Fibroblast of skin of left quadriceps (primary cell): ENCODE data around the gene PTTG1IP2.
A peak's percentile ranks its signal among the peaks of the same experiment; 100 is the strongest.
"Not testable (repeated sequence)": the region's sequence is repeated elsewhere in the genome, so short reads cannot be mapped to it uniquely, and the experiment has no call there.

Experiments
- DNase-seq, 2 experiments: peaks; one replicate each; pipeline ENCODE4 v3.0.0-alpha.2; 2013; ENCODE audit warnings: low read depth in 2 of 2

Gene PTTG1IP2

GRCh38 chr7:90469554-90469953 is at the start of gene PTTG1IP2:
Gene PTTG1IP2 (plus strand): TSS chr7:90469639. CDS start chr7:90469787, 148 bp downstream.
- no peak for DNase-seq

GRCh38 chr7:90421651-90422050 is 47.8 kb upstream of the PTTG1IP2 start:
- DNase-seq = no peak

DNA sequence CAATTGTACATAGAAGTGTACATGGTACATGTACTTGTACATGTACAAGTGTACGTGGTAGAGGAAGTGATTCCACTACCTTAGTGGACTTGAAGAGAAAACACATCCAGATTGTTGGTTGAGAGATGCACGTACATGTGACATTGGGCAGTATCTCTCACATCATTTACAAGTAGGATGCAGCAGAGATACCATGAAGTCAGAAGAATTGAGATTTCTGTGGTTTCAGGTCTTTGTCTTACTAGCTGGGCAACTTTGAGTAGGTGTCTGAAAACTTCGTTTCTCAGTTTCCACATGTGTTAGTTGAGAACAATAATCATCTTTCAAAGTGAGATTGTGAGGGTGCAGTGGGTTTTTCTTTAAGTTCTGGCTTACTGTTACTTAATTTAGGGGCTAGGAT is 44.7 kb upstream of the PTTG1IP2 start:
- no peak for DNase-seq

DNA sequence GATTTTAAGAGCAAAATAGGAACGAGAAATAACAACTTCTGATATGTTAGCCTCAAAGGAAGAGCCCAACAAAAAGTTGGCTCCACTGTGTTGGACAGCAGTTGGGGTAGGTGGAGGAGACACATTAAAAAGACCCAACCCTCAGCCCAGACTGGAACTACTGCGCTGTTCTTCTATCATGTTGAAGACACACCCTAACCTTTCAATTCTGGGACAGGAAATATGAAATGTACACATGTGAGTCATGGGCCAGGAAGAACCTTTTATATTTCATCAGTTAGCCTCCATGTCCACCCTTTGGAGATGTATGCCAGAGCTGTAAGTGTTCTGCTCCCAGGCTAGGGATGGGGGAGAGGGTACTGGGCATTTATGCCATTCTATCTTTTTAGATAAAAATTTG is 44.1 kb upstream of the PTTG1IP2 start:
- DNase-seq = no peak

DNA sequence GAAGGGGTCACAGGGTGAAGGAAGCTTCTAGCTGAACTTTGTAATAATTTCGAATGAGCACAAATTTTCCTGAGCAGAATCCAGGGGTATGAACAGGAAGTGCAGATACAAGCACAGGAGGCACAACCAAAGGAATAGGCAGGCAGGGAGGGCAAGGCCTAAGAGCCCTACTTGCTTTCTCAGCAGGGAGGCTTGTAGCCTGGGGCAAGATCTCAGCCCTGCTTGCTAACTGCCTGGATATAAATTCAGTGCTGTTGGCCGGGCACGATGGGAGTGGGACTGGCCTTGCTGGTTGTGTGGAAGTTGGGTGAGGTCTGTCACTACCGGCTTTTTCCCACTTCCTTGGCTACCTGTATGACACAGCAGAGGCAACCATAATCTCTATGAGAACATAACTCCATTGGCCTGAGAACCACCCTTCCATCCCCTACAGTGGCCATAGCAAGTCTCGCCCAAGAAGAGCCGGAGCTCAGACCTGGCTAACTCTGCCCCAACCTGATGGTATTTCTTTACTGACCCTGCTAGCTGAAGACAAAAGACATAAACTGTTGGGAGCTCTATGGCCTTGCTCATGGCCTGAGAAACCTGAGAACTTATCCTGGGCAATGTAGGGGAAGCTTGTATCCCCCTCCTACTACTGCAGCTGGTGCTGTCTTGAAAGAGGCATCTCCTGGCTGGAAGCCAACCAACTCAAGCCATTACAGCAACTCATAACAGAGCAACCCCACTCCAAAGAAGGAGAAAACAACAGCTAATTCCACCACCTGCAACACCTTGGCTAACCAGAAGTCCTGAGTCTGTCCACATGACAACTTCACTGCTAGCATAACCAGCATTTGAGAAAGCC is 38.6 kb upstream of the PTTG1IP2 start:
- no peak for DNase-seq

DNA sequence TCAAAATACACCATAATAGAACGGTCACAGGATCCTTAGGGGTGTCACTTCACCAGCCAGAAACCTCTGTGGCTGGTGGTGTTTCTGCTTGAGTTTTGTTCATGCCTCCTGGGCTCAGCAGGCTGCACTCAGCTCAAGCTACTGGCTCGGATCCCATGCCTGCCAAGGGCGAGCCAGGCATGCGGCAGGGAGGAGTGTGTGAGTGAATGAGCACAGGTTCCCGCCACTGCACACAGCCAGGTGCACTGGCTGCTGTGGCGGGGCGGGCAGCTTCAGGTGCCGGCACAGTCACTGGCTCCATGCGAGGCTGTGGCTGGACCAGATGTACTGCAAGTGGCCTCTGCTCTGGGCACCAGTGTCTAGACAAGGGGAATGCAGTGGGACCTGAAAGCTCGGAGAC is 36.7 kb upstream of the PTTG1IP2 start:
- no peak for DNase-seq

- DNase-seq = no peak
These were observed 36.2 kb upstream of the PTTG1IP2 start for GRCh38 chr7:90433221-90433620.

- no peak for DNase-seq
These were observed 23.8 kb upstream of the PTTG1IP2 start for GRCh38 chr7:90445633-90446032.

GRCh38 chr7:90446137-90446899 is 23.1 kb upstream of the PTTG1IP2 start:
- no peak for DNase-seq

- no peak for DNase-seq
These were observed 16.1 kb upstream of the PTTG1IP2 start for GRCh38 chr7:90453259-90453891.

GRCh38 chr7:90453931-90454330 is 15.5 kb upstream of the PTTG1IP2 start:
- no peak for DNase-seq

GRCh38 chr7:90455163-90456030 is 14.0 kb upstream of the PTTG1IP2 start:
- DNase-seq = peak; percentile 30 to 34

GRCh38 chr7:90458104-90458503 is 11.3 kb upstream of the PTTG1IP2 start:
- no peak for DNase-seq

DNA sequence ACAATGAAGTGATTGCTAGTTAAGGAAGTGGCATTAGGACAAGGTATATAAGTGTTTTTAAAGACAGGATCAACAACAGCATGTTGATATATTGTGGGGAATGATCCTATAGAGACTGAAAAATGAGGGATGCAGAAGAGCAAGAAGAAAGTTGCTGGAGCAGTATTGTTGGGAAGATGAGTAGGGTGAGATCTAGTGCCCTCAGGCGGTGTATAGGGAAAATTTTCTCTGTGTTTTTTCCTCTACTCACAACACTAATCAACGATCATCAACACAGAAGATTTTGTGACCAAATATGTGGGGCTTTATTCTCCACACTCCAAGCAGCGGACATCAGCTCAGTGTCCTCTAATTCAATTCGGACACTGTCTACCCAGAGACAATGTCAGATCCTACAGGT is 9.6 kb upstream of the PTTG1IP2 start:
- no peak for DNase-seq

- DNase-seq = no peak
These were observed 8.2 kb upstream of the PTTG1IP2 start for GRCh38 chr7:90461219-90461618.

GRCh38 chr7:90463151-90463628 is 6.2 kb upstream of the PTTG1IP2 start:
- DNase-seq = not testable (repeated sequence)

DNA sequence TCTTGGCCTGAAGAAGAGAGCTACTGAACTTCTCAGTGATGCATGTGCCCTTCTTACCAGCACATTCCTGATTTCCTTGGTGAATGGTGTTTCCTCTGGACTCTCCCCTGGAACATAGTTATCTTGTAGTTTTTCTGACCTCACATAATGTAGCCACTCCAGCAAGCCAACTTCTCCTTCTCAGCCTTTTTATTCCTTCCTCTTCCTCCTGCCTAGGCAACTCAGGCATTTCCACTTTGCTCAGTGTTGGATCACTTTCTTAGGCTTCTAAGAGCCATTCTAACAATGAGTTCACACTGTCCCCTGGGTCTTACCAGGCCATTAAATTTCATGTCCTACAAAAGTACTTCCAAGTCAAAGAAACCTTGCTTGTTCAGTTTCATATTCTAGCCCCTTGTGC is 3.6 kb upstream of the PTTG1IP2 start:
- DNase-seq = no peak

- DNase-seq = no peak
These were observed 3.5 kb downstream of the PTTG1IP2 start for GRCh38 chr7:90472805-90473540.

DNA sequence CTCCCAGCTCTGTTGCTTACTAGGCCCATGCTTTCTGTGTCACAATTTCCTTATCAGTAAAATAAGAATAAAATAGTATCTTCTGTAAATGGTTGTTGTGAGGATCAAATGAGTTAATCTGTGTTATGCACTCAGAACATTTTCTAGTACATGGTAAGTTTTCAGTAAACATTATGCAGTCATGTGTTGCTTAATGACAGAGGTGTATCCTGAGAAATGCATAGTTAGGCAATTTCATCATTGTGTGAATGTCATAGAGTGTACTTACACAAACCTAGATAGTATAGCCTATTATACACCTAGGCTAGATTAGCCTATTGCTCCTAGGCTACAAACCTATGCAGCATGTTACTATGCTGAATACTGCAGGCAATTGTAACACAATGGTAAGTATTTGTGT is 4.4 kb downstream of the PTTG1IP2 start:
- no peak for DNase-seq
